NCI-H1417 (cell line): Measurements from ENCODE around the gene PXK.
A peak's percentile ranks its signal among the peaks of the same experiment; 100 is the strongest.
"Not testable (repeated sequence)": the region's sequence is repeated elsewhere in the genome, so short reads cannot be mapped to it uniquely, and the experiment has no call there.

ENCODE experiments used
- DNase-seq, 3 experiments: peaks; one replicate each; lab custom pipeline; 2025; lab: John Stamatoyannopoulos, UW

PXK gene

DNA sequence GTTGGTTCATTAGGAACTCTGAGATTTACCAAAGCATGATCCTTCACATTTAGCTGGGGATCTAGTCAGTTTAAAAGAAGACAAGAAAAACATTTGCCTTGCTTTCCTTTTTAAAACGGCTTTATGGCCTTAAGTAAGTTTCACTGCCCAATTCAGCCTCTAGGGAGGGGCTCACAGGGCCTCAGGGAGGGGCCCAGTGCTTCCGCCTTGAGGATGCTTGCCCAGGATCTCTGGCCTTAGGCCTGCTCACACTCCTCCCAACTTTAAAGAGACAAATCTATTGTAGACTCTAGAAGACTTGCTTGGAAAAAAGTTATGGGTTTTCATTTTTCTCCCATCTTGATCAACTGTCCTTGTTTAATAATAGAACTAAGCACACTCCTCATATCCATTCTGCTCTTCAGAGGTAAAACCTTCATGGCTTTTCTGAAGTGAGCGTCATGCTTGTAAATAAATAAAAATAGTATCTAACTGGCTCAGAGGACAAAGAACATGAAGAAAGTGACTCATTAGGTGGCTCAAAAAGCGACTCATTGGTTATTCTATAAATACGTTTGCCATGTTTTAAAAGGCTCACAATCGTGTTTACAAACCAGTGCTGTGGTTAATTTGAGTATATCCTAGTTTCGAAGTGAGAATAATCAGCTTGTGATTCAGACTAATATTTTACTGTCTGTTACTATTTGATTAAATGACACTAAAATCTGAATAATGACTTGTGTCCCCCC, 87.3 kb downstream of the PXK start:
- no peak for DNase-seq

DNA sequence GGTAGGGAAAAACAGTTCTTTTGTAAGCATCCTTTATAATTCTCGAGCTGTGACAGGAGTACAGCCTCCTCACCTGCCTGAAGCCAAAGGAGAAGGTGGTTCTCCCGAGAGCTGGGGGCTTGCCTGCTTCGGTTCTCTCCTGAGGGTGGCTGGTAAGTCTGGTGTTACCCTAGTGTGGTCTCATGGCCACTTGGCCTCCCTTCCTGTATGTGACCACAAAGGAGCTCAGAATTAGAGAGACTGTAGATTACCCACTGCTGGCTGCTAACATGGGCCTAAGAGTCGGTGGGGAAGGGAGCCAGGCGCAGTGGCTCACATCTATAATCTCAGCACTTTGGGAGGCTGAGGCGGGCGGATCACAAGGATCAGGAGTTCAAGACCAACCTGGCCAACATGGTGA, 88.3 kb downstream of the PXK start:
- DNase-seq = no peak

DNA sequence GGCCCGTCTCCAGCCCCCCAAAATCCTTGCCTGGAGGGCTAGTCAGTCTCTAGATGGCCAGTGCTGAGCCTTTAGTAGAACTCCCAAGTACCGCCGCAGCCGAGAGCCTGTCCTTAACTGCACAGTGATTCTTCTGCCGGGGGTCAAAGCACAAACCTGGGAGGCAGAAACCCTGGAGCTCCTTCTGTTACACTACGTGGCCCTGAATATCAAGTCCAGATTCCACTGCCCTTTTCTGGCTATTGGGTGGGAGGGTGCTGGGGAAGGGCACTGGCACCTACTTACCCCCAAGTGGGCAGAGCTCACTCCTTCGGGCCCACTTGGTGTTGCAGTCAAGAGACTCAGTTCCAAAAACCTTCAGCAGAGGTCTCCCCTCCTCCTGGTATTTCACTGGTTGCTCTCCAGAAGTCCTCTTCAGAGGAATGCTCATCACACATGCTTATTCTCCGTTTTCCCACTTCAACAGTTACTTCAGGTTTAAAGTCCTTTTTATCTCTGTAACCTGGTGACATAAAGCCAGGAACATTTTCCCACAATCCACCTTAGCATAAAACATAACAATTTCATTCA, 90.1 kb downstream of the PXK start:
- DNase-seq = peak in 1 of 3 experiments; percentile 20

DNA sequence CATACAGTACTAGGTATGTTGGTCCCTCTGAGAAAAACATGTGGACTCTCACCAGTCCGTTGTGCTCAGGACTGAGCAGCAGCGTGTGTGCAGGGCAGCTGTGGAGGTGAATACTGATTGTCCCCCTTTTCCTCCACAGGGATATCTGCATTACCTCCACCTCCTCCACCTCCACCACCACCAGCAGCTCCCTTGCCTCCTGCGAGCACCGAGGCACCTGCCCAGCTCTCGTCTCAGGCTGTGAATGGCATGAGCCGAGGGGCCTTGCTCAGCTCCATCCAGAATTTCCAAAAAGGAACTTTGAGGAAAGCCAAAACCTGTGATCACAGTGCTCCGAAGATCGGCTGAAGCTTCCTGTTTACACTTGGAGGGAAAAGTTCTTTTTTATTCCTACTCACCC, 91.9 kb downstream of the PXK start:
- no peak for DNase-seq

DNA sequence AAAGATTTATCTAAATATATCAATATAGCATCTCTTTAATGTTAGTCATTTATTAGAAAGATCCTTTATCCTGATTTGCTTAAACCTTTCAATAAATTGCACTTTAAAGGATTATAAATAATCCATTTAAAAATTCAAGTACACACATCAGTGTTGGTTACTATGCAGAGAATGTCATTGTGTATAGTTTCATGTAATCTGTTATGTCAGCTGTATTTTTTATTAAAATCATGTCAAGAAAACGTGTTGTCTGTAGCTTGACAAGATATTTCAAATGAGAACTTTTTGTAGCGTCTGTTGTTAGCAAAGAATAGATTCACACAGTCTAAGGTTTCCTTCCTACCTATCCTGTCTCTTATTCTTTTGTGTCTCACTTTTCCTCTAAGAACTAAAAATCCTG, 93.1 kb downstream of the PXK start:
- no peak for DNase-seq

DNA sequence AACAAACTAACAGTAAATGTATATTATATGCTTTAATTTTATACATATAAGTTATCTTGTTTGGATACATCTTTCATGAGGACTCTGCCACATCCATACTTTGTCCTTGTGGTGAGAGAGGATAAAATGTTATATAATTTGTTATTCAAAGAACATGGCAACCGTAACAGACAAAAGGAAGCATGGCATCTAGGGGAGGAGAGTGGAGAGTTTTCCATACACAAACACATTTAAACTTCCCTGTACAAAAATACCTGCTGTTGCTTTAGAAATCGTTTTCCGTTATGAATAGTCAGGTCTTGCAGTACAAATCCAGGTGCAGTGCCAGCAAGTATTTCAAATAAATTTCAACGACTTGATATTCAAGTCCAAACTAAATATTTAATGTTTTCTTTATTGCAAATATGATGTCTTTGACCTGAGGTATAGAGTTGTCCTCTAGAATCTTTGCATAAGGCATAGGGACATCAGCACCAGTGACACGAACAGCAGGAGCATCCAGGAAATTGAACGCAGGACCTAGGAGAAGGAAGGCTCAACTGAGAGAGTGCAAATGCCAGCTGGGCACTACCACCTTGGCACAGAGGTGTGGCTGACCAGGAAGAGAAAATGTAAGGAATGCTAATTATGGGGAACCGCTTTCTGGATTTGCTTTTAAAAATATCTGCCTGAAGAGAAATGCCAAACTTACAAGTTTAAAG, 95.1 kb downstream of the PXK start:
- DNase-seq = no peak

DNA sequence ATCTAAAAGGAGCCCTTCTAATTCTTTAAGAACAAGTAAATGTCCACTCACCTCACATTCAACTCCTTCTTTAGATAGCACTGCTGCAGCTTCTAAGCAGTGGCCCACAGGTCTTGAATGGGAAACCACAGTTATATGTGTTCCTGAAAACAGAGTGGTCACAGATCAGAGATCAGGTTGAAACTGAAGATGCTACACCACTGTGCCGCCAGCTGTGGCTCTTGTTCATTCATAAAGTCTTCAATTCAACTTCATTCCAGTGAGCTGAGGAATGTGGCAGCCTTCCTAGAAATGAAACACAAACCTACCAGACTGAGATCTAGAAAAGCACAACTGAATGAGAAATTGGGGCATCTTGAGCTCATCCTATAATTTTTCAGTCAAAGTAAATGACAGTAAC, 97.0 kb downstream of the PXK start:
- no peak for DNase-seq

DNA sequence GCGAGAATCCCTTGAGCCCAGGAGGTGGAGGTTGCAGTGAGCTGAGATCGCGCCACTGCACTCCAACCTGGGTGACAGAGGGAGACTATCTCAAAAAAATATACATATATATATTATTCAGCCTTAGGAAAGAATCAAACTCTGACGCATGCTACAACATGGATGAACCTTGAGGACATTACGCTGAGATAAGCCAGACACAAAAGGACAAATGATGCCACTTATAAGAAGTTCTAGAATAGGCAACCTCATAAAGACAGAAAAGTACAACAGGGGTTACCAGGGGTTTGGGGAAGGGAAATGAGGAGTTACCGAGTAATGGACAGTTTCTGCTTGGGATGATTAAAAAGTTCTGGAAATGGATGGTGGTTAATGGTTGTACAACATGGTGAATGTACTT, 100.2 kb downstream of the PXK start:
- no peak for DNase-seq

DNA sequence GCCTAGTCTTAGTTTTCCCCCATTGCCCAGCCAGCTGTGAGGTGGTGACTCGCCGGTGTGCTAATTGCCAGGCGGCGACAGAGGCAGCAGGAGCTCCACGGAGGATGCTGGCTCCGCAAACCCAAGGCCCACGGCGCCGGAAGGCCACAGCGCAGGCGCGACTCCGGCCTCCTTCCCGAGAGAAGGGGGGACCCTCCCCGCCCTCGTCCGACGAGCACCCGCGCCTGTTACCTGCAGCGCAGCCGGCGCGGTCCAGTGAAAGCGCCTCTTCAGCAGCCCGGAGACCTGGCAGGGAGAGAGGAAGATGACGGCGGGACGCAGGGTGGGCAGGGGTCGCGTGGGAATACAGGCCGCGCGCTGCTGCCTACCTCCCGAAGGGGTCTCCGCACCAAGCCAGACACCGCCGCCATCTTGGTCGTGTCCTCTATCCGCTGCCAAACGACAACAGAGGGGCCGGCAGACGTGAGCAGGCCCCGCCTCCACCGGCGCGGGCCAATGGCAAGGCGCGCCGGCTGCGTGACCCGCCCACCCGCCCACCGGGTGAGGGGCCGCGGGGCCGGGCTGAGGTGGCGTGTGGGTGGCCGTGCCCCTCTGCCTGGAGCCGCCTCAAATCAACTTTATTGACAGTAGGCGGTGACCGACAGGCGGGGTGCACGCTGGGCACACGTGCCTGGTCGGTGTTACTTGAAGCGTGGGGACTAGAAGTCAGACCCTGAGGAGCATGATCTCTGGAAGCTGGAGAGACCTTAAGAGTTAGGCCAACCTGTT, 100.9 kb downstream of the PXK start, which contains the start of gene PDHB:
Gene PDHB (minus strand): TSS at position 433 of the 768 bp plus-strand sequence. CDS start 23 bp downstream, at position 410.
- peak; percentile 82 to 95 (median 92) for DNase-seq

DNA sequence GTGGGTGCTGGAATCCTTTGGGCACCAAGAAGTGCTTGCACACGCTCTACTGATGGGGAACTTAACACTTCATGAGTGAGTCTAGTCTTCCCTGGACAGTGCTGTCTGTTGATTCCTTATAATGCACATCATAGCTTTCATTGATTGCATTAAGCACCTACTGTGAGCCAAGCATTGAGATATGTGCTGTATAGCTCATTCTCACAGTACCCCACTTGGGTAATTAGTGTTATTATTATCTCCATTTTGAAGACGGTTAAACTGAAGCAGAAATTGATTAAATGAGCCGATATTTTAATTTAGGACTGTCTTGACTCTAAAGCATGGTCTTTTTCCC, 101.4 kb downstream of the PXK start:
- DNase-seq = no peak

DNA sequence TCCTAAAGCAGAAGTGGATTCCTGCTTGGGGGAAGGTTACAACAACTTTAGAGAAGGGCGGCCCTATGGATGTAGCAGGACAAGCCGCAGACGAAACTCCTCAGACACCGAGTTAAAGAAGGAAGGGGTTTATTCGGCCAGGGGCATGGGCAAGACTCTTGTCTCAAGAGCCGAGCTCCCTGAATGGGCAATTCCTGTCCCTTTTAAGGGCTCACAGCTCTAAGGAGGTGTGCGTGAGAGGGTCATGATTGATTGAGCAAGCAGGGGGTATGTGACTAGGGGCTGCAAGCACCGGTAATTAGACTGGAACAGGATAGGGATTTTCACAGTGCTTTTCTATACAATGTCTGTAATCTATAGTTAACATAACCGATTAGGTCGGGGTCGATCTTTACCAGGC, 101.8 kb downstream of the PXK start:
- no peak for DNase-seq

DNA sequence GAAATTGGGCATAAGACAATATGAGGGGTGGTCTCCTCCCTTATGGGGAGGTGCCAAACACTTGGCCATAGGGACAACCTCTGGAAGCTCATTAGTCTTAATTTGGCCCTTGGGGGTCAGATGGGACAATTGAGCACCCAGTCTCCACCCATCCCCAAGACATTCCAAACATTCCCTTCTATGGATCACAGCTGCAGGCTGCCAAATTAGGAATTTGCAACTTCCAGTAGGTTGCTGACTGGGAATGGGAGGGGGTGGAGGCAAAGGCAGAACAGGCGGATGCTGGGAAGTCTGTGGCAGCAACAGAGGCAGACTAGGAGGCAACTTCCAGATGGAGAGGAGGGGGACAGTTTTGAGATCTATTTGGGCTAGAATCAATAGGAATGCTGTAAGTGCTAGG, 102.3 kb downstream of the PXK start:
- no peak for DNase-seq

DNA sequence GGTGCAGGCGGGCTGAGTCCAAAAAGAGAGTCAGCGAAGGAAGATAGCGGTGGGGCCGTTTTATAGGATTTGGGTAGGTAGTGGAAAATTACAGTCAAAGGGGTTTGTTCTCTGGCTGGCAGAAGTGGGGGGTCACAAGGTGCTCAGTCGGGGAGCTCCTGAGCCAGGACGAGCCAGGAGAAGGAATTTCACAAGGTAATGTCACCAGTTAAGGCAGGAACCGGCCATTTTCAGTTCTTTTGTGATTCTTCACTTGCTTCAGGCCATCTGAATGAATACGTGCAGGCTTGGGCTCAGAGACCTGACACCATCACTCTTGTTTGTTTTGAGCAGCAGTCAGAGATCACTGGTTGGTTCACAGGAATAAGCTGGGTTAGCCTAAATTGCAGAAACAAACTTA, 104.6 kb downstream of the PXK start:
- not testable (repeated sequence) for DNase-seq

DNA sequence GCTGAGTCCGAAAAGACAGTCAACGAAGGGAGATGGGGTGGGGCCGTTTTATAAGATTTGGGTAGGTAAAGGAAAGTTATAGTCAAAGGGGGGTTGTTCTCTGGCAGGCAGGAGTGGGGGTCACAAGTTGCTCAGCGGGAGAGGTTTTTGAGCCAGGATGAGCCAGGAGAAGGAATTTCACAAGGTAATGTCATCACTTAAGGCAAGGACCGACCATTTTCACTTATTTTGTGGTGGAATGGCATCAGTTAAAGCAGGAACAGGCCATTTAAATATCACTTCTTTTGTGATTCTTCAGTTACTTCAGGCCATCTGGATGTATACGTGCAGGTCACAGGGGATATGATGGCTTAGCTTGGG, 108.3 kb downstream of the PXK start:
- DNase-seq = not testable (repeated sequence)

DNA sequence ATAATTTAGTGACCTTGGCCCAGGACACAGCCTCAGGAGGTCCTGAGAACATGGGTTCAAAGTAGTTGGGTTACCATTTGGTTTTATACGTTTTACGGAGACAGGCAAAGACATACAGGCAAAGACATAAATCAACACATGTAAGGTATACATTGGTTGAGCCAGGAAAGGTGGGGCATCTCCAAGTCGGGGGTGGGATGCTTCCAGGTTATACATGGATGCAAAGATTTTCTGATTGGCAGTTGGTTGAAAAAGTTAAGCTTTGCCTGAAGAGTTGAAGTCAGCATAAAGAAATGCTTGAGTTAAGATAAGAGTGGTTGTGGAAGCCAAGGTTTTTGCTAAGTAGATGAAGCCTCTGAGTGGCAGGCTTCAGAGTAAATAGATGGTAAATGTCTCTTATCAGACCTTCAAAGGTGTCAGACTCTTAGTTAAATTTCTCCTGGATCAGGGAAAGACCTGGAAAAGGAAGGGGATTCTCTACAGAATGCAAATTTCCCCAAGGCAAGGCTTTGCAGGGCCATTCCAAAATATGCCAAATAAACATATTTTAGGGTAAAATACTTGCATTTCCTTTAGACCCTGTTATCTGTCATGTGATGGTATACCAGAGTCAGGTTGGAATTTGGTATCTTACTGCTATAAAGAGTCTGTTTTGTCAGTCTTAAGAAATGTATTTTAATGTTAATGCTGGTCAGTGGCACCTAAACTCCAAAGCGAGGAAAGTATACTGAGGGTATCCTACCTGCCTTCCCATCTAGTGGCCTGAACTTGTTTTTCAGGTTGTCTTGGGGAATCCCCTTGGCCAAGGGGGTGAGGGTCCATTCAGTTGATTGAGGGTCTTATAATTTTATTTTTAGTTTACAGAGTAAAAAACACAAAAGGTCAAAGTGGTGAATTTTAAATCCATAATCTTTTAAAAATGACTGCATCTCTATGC, 109.1 kb downstream of the PXK start:
- no peak for DNase-seq

DNA sequence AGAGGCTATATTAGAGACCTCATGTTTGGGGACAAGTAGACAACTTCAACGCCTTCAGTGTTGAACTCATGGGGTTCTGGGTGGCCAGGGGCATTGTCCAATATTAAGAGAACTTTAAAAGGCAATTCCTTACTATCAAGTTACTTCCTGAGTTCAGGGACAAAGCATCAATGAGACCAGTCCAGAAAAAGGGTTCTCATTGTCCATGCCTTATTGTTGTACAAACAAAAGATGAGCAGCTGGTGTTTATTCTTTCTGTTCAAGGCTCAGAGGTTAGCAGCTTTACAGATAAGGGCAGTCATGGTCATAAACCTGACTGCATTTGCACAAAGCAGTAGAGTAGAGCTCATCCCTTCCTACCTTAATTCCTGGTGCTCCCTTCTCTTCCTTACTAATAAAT, 119.5 kb downstream of the PXK start:
- peak in 2 of 3 experiments; percentile 14 to 46 for DNase-seq

DNA sequence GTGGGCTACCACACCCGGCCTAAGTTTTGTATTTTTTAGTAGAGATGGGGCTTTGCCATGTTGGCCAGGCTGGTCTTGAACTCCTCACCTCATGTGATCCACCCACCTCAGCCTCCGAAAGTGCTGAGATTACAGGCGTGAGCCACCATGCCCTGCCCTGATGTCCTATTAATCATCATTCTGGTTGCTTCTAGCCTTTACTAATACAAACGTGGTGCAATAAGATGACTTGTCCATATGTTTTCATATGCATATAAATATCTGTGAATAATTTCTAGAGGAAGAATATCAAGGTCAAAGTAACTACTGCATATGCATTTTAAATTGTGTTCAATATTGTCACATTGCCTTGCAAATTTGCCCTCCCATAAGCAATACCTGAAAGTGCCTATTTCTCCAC, 126.5 kb downstream of the PXK start:
- no peak for DNase-seq

DNA sequence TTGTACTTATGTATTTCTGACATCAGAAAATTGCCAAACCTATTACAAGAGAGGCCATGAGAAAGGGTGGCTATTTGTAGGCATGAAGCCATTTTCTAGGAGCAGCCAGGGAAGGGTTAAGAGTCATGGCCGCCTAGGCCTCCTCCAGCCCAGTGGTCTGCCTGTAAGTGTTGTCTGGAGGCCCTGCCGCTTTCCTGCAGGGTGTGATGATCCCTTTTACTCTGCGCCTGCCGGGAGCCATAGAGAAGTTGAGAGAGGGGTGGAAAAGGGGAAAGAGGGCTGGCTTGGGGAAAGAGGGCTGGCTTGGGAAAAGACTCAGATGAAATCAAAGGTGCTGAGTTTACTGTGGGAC, 130.1 kb downstream of the PXK start:
- no peak for DNase-seq

DNA sequence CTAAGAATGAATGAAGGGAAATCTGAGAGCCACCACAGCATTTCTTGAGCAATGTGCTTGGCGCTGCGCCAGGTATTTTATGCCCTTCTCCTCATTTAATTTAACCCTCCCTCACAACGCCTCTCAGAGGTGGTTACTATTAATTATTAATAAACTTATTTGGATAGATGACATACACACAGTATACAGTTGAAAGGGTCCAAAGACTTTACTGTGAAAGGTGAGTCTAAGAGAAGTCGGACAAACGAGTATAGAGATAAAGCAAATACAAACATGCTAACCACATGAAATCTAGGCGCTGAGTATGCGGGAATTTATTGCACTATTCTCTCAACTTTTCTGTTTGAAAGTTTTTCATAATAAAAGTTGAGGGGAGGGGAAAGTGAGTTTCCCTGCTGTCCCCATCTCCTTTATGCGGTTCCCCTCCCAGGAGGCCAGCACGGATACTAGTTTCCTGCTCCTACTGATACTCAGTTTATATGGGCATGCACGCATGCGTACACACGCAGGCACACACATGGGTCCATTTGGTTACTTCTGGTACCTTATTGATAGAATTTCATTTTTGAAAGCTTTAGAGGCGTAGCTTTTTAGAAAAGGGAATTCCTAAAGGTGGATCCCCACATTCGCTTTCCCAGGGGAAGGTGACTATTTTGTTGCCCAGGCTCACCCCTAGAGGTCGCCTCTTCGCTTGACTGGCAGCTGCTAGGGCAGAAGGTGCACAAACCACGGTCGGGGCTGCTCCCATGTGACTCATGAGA, 130.7 kb downstream of the PXK start:
- peak; percentile 30 to 63 (median 38) for DNase-seq

DNA sequence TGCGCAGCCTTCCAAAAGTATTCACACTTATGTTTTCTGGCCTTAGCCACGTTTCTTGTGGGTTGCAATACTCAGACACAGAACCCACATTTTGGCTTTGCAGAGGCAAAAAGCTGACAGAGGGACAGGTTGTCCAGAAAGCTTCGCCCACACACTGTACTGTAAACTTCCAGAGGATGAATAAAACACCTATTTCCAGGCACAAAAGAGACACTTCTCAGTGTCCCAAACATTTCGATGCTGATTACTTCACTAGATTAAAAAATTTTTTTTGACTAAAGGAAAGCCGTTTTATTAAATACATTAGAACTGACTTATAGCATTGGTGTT, 131.2 kb downstream of the PXK start:
- DNase-seq = no peak

DNA sequence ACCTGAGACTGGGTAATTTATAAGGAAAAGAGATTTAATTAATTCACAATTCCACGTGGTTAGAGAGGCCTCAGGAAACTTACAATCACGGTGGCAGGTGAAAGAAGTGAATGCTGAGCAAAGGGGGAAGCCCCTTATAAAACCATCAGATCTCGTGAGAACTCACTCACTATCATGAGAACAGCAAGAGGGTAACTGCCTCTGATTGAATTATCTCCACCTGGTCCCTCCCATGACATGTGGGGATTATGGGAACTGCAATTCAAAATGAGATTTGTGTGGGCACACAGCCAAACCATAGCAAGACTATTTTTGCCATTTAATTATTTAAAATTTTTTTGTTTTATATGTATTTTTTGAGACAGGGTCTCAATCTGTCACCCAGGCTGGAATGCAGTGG, 132.2 kb downstream of the PXK start:
- no peak for DNase-seq
